HG02938 (cell line): ENCODE data around the gene UBASH3A.

ENCODE experiments used
- ATAC-seq: cut with Tn5 transposase; IDR thresholded peaks from one replicate; pipeline ENCODE4 v1.9.1; 2021; ENCODE audit warnings: mild to moderate bottlenecking, moderate library complexity; ENCODE audit not compliant: unreplicated experiment

UBASH3A gene

GRCh38 chr21:42447182-42447581 lies 43.5 kb downstream of the UBASH3A start:
- no peak for ATAC-seq

GRCh38 chr21:42447732-42448131 lies 44.0 kb downstream of the UBASH3A start:
- no peak for ATAC-seq

- no peak for ATAC-seq
Observed at GRCh38 chr21:42448686-42449085, 45.0 kb downstream of the UBASH3A start.

GRCh38 chr21:42451941-42452340 lies 48.2 kb downstream of the UBASH3A start:
- no peak for ATAC-seq

GRCh38 chr21:42452401-42453223 lies 48.9 kb downstream of the UBASH3A start:
- no peak for ATAC-seq

- ATAC-seq = no peak
Observed at GRCh38 chr21:42453224-42453985, 49.7 kb downstream of the UBASH3A start.

GRCh38 chr21:42453986-42454570 lies 50.4 kb downstream of the UBASH3A start:
- ATAC-seq = no peak

- ATAC-seq = no peak
Observed at GRCh38 chr21:42454786-42455185, 51.1 kb downstream of the UBASH3A start.

GRCh38 chr21:42455196-42455595 lies 51.5 kb downstream of the UBASH3A start:
- ATAC-seq = no peak

- ATAC-seq = no peak
Observed at GRCh38 chr21:42455754-42456440, 52.2 kb downstream of the UBASH3A start.

- ATAC-seq = no peak
Observed at GRCh38 chr21:42456457-42456856, 52.8 kb downstream of the UBASH3A start.

GRCh38 chr21:42459082-42459460 lies 55.4 kb downstream of the UBASH3A start:
- ATAC-seq = no peak

- ATAC-seq = no peak
Observed at GRCh38 chr21:42459546-42460215, 56.0 kb downstream of the UBASH3A start.

GRCh38 chr21:42460391-42461184 lies 56.9 kb downstream of the UBASH3A start:
- ATAC-seq = peak; percentile 74

GRCh38 chr21:42461185-42461520 lies 57.5 kb downstream of the UBASH3A start:
- ATAC-seq = no peak

GRCh38 chr21:42461881-42462877 lies 58.5 kb downstream of the UBASH3A start:
- no peak for ATAC-seq

GRCh38 chr21:42463861-42464515 lies 60.3 kb downstream of the UBASH3A start:
- ATAC-seq = no peak
